ENCODE measurements around the gene TBC1D5.

Gene TBC1D5

GRCh38 chr3:17642474-17642873, 100.0 kb downstream of the TBC1D5 start:
- TF ChIP-seq, protein P1, sequence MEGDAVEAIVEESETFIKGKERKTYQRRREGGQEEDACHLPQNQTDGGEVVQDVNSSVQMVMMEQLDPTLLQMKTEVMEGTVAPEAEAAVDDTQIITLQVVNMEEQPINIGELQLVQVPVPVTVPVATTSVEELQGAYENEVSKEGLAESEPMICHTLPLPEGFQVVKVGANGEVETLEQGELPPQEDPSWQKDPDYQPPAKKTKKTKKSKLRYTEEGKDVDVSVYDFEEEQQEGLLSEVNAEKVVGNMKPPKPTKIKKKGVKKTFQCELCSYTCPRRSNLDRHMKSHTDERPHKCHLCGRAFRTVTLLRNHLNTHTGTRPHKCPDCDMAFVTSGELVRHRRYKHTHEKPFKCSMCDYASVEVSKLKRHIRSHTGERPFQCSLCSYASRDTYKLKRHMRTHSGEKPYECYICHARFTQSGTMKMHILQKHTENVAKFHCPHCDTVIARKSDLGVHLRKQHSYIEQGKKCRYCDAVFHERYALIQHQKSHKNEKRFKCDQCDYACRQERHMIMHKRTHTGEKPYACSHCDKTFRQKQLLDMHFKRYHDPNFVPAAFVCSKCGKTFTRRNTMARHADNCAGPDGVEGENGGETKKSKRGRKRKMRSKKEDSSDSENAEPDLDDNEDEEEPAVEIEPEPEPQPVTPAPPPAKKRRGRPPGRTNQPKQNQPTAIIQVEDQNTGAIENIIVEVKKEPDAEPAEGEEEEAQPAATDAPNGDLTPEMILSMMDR (IDR thresholded peaks at IDR 0.05) = no peak

GRCh38 chr3:17640466-17640865, 102.0 kb downstream of the TBC1D5 start:
- TF ChIP-seq, protein P1 (IDR thresholded peaks at IDR 0.05) = no peak

DNA sequence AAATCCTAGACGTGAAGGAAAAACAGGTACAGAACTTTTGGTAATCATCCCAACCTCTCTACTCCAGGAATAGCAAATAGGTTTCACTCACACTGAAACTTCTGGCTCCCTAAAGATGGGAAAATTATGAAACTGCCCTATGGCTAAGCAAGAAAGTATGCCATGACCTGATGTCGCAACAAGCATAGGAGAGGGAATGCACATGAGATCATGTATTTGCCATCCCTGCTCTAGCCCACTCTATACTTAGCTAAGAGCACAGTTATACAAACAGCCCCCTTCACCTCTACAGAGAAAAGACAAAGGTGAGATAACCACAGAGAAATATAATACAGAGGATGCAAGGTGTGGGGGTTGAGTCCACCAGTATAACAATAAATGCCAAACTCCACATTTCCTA, 102.7 kb downstream of the TBC1D5 start:
- TF ChIP-seq, protein P1 (IDR thresholded peaks at IDR 0.05) = no peak

DNA sequence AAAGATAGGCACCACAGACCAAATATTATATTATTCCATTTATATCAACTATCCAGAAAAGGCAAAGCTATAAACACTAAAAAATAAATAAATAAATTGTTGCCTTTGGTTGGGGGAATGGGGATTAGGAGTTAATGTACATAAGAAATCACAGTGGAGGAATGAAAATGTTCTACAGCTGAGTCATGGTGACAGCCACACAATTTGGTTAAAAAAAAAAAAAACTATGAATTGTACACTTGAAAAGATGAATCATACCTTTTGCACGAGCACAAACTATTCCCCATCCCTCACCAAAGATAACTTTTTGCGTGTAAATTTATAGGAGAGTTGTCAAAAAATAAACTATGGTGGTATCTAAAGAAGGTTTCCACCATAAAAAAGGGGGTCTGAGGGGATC, 103.2 kb downstream of the TBC1D5 start:
- TF ChIP-seq, protein P1 (IDR thresholded peaks at IDR 0.05) = no peak

- TF ChIP-seq, protein P1 (IDR thresholded peaks at IDR 0.05) = no peak
These were observed 104.1 kb downstream of the TBC1D5 start for GRCh38 chr3:17638356-17638755.

DNA sequence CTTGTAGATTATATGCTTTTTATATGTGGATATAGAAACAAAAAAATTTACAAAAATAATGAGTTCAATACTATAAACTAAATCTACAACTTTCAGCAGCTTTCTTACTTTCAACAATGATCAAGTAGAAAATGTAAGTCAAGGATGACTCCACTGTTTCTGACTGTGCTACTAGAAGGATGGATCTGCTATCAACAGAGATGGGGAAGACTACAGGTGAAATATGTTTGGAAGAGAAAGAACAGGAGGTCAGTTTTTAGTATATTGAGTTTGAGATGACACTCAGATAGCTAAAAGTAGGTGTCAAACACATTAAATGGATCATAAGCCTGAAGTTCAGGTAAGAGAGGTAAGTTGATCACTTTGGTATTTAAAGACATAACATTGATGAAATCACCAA, 107.5 kb downstream of the TBC1D5 start:
- TF ChIP-seq, protein P1 (IDR thresholded peaks at IDR 0.05) = no peak

DNA sequence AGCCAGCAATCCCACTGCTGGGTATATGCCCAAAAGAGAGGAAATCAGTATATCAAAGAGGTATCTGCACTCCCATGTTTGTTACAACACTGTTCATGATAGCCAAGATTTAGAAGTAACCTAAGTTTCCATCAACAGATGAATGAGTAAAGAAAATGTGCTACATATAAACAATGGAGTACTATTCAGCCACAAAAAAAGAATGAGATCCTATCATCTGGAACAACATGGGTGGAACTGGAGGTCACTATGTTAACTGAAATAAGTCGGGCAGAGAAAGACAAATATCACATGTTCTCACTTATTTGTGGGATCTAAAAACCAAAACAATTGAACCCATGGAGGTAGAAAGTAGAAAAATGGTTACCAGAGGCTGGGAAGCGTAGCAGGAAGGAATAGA, 108.2 kb downstream of the TBC1D5 start:
- TF ChIP-seq, protein P1 (IDR thresholded peaks at IDR 0.05) = no peak

GRCh38 chr3:17632401-17633100, 109.9 kb downstream of the TBC1D5 start:
- TF ChIP-seq, protein P1 (IDR thresholded peaks at IDR 0.05) = no peak

Measured in LNCAP (cell line).